Natural killer cell treated with Interleukin-12 subunit alpha and Interleukin-12 subunit beta and Interleukin-15 and Interleukin-18, amount 100 ng/mL, for 72 hours (primary cell): ENCODE results near the gene WDR20. TPM values are rescaled to one million over a fixed set of nuclear protein-coding genes. Genes with fewer than 3 reads are reported as not detected.
"Not testable (repeated sequence)": the region's sequence is repeated elsewhere in the genome, so short reads cannot be mapped to it uniquely, and the experiment has no call there.

Experiments used
- ATAC-seq, 2 donors: fragments of 150-1000 bp; cut with Tn5 transposase in 1 of 2; sonication (Bioruptor Pico), chemical (Tn5 transposase) in 1 of 2; 2 replicates each; pipeline ENCODE4 v1.10.0; 2021
- DNase-seq: peaks from one replicate; pipeline ENCODE4 v3.0.0; 2022; ENCODE audit warnings: low spot score
- H3K27ac Mint-ChIP-seq, 2 donors: 1 replicate in 1 of 2; 2 replicates in 1 of 2; pipeline ENCODE4 v1.8.0; 2022; ENCODE audit warnings: mixed read lengths in 2 of 2, mild to moderate bottlenecking in 1 of 2, moderate library complexity in 1 of 2
- H3K27me3 Mint-ChIP-seq, 2 donors: 1 replicate in 1 of 2; 2 replicates in 1 of 2; pipeline ENCODE4 v1.8.0; 2022; ENCODE audit warnings: mixed read lengths in 2 of 2
- H3K36me3 Mint-ChIP-seq: one replicate; pipeline ENCODE4 v1.8.0; 2022; ENCODE audit warnings: mixed read lengths
- H3K4me1 Mint-ChIP-seq, 2 donors: 1 replicate in 1 of 2; 2 replicates in 1 of 2; pipeline ENCODE4 v1.8.0; 2022; ENCODE audit warnings: low read depth in 2 of 2, mixed read lengths in 2 of 2, mild to moderate bottlenecking in 1 of 2
- H3K4me3 Mint-ChIP-seq: one replicate; pipeline ENCODE4 v1.8.0; 2022; ENCODE audit warnings: mixed read lengths
- H3K9me3 Mint-ChIP-seq: 2 replicates; pipeline ENCODE4 v1.8.0; 2022; ENCODE audit warnings: mixed read lengths
- total RNA-seq, 2 donors: library from RNA; stranded (reverse); gene quantifications; one replicate each; pipeline ENCODE4 v1.2.3, GENCODE V29; 2022

The WDR20 gene
- total RNA-seq, 2 donors from 2014 or later: 44.9 to 59.3 TPM

DNA sequence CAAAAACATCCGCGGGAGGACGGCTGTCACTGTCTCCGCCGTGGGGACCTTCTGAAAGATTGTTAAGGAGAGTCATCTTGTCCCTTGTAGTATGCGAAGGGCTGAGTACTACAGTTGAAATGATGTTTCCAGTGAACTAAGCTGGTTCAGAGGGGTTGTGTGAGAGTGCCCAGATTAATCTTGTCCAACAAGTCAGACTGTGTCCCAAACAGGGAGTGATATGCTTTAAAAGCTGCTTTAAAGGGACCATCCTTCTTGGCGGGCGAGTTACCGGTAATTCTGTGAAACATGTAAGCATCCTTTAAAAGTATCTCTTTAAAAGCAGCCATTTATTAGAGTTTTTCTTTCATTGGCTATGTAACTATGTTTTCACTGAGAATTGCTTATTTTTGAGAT lies 1.1 kb downstream of the WDR20 start:
- Mint-ChIP-seq H3K27me3 (no peaks in the 10 kb centered on the region), H3K9me3 (no peaks in the 10 kb centered on the region), H3K36me3 (peaks cover 6% of the 10 kb centered on the region), H3K4me3 (peak overlapping the region; percentile 90), H3K27ac (peak overlapping the region; percentile 92 to 96), H3K4me1 (peaks cover 25 to 31% of the 10 kb centered on the region in 2 donors)
- DNase-seq (no peak), ATAC-seq (no peak)

DNA sequence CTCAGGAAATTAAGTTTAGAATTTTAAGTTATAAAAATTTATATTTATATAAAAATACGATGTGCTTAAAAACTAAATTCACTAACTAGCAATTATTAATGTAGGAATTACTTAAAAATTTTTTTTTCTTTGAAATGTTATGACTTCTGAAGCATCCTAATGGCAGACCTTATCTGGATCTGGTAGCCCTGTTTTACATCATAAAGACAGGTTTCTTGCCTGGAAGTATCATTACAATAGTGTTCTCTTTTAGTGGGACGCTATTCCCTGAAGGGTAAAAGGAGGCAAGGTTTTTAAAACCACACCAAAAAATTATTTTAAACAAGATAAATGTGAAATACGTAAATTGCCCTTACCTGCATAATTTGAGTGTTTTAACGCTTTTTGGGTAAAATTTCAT lies 2.1 kb downstream of the WDR20 start:
- Mint-ChIP-seq H3K36me3 (peaks cover 6% of the 10 kb centered on the region), H3K27ac (no peak overlapping the region), H3K27me3 (no peaks in the 10 kb centered on the region), H3K9me3 (no peaks in the 10 kb centered on the region), H3K4me3 (no peak overlapping the region), H3K4me1 (peaks cover 35 to 42% of the 10 kb centered on the region in 2 donors)
- DNase-seq (no peak), ATAC-seq (no peak)

DNA sequence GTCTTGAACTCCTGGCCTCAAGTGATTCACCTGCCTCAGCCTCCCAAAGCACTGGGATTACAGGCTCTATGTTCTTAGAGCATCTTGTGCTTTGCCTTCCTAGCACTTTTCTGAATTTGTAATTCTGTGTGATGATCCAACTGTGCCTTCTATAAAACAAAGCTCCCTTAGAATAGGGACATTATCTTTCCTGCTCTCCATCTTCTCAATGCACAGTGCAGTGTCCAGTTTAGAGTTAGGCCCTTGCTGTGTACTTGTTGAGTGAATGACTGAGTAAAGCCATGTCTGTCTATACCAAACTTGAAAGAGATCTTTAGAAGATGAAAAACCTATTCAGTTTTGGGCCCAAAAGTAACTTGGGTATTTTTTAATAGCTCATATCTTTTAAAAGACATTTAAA lies 5.2 kb downstream of the WDR20 start:
- no peak for ATAC-seq
- Mint-ChIP-seq H3K4me3 (no peak overlapping the region), H3K27ac (peak overlapping the region in 1 of 2 donors; percentile 81), H3K27me3 (no peaks in the 10 kb centered on the region), H3K9me3 (no peaks in the 10 kb centered on the region), H3K36me3 (peaks cover 6% of the 10 kb centered on the region), H3K4me1 (peaks cover 39 to 42% of the 10 kb centered on the region in 2 donors)
- DNase-seq: no peak

DNA sequence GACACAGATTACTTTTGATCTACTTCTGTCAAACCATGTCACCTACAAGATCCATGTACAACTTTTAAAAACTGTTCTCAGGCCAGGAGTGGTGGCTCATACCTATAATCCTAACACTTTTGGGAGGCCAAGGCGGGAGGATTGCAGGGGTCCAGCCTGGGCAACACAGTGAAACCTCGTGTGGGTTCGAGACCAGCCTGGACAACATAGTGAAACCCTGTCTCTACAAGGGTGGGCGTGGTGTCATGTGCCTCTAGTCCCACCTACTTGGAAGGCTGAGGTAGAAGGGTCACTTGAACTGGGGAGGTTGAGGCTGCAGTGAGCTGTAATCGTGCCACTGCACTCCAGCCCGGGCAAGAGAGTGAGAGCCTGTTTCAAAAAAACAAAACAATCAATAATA lies 5.7 kb downstream of the WDR20 start:
- ATAC-seq (no peak), DNase-seq (no peak)
- peak overlapping the region in 1 of 2 donors; percentile 81 for H3K27ac Mint-ChIP-seq
- no peaks in the 10 kb centered on the region for H3K9me3 Mint-ChIP-seq
- no peaks in the 10 kb centered on the region for H3K27me3 Mint-ChIP-seq
- H3K36me3 Mint-ChIP-seq: peaks cover 6% of the 10 kb centered on the region
- H3K4me3 Mint-ChIP-seq: no peak overlapping the region
- H3K4me1 Mint-ChIP-seq: peaks cover 39 to 40% of the 10 kb centered on the region in 2 donors

DNA sequence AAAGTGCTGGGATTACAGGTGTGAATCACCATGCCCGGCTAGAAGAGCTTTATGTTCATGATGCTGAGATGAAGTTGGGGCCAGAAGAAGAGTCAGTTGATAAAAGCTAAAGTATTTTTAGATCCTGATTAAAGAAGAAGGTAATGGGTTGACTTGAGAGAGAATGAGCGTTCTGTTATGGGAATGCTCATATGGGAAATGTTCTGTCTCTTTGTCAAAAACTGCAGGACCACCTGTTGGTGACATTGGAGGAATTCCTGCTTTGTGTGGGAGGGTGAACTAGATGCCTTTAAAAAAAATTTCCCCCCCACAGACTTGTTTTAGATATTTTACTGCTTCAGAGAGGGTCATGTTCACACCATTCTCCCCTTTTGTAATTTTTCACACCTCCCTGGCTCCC lies 6.7 kb downstream of the WDR20 start:
- no peak for ATAC-seq
- Mint-ChIP-seq H3K27ac (peak overlapping the region in 1 of 2 donors; percentile 63), H3K4me1 (peaks cover 31 to 33% of the 10 kb centered on the region in 2 donors), H3K4me3 (no peak overlapping the region), H3K9me3 (no peaks in the 10 kb centered on the region), H3K36me3 (peaks cover 6% of the 10 kb centered on the region), H3K27me3 (no peaks in the 10 kb centered on the region)
- no peak for DNase-seq

DNA sequence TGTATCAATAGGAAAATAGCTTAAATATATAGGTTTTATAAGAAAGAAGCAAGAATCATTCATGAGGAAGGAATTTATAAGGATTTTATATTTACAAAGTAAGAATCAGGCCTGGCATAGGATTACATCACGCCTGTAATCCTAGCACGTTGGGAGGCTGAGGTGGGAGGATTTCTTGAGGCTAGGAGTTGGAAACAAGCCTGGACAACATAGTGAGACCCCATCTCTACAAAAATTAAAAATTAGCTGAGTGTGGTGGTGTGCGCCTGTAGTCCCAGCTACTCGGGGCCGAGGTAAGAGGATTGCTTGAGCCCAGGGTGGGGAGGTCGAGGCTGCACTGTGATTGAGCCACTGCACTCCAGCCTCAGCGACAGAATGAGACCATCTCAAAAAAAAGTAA lies 10.4 kb downstream of the WDR20 start:
- ATAC-seq: no peak
- H3K4me1 Mint-ChIP-seq: peaks cover 37 to 42% of the 10 kb centered on the region in 2 donors

DNA sequence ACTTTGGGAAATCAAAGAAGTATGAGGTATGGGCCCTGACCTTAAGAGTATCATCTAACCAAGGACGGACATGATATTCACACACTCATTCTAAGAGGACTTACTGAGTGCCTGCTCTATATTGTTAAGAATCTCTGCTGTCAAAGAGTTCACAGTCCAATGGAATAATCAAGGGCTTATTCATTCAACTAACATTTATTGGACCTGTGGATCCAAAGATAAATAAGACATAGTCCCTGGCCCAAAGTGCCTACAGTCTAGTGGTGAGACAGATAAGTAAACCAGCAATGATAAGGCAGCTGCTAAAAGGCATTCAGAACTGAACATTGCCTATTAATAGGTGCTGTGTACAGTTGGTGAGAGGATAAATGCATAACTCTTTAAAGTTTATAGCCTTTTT lies 11.0 kb downstream of the WDR20 start:
- ATAC-seq (no peak), DNase-seq (no peak)
- no peak overlapping the region for H3K27ac Mint-ChIP-seq
- no peak overlapping the region for H3K4me3 Mint-ChIP-seq
- H3K27me3 Mint-ChIP-seq: no peaks in the 10 kb centered on the region
- H3K4me1 Mint-ChIP-seq: peaks cover 34 to 41% of the 10 kb centered on the region in 2 donors
- H3K9me3 Mint-ChIP-seq: no peaks in the 10 kb centered on the region
- H3K36me3 Mint-ChIP-seq: peaks cover 5% of the 10 kb centered on the region

More for the DNA sequence above, 10.4 kb downstream of the WDR20 start:
- Mint-ChIP-seq H3K36me3 (peaks cover 7% of the 10 kb centered on the region), H3K27ac (no peak overlapping the region), H3K4me3 (no peak overlapping the region), H3K27me3 (no peaks in the 10 kb centered on the region), H3K9me3 (no peaks in the 10 kb centered on the region)
- no peak for DNase-seq

DNA sequence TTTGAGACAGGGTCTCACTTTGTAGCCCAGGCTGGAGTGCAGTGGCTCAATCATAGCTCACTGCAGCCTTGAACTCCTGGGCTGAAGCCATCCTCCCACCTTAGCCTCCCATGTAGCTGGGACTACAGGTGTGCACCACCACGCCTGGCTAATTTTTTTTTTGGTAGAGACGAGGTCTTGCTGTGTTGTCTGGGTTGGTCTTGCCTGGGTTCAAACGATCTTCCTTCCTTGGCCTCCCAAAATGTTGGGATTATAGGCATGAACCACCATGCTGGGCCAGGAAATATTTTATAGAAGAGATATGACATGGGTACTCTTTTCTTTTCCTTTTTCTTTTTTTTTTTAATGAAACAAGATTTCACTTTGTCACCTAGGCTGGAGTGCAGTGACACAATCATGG lies 11.7 kb downstream of the WDR20 start:
- not testable (repeated sequence) for H3K36me3 Mint-ChIP-seq, H3K27me3 Mint-ChIP-seq, H3K9me3 Mint-ChIP-seq, H3K4me3 Mint-ChIP-seq, H3K27ac Mint-ChIP-seq, ATAC-seq, DNase-seq
- H3K4me1 Mint-ChIP-seq: peaks cover 28 to 34% of the 10 kb centered on the region in 2 donors

DNA sequence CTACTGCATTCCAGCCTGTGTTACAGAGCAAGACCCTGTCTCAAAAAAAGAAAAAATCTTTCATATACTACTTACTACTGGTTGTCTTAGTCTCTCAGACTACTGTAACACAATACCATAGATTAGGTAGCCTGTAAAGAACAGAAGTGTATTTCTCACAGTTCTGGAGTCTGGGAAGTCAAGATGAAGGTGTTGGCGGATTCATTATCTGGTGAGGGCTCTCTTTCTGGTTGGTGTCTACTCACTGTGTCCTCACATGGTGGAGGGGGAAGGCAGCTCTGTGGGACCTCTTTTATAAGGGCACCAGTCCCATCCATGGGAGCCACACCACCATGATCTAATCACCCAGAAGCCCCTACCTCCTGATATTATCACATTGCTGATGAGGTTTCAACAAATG lies 14.4 kb downstream of the WDR20 start:
- Mint-ChIP-seq H3K27ac (no peak overlapping the region), H3K4me3 (no peak overlapping the region), H3K4me1 (peaks cover 29 to 34% of the 10 kb centered on the region in 2 donors), H3K36me3 (peaks cover 5% of the 10 kb centered on the region), H3K9me3 (no peaks in the 10 kb centered on the region), H3K27me3 (no peaks in the 10 kb centered on the region)
- no peak for DNase-seq
- ATAC-seq: no peak

DNA sequence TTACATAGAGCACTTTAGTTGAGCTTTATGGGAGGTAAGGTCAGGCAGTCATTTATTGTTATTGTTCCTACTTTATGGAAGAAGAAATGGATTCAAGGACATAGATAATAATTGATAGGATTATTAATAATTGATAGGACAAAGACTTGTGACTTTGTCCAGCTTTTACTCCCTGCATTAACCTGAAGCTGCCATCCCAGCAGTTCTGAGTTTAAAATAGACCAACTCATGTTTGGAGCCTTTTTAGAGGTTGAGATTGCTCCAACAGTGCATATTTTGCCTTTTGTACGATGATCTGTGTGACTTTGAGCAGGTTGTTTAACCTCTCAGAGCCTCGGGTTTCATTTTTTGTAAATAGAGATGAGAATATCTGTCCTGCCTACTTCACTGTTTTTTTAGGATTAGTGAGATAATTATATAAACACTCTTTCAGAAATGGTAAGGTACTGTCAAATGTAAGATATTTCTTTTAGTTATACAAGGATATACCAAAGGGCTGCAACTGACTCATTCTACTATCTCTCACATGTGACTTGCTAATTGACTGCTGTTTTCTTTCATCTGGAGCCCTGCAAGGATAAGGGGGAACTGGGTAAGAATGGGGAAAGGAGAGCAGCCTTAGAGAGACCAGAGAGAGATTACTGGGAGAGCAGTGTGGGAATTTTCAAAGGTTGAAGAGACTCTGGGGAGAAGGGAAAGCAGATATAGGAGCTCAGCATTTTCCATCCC lies 15.3 kb downstream of the WDR20 start:
- Mint-ChIP-seq H3K27ac (peak overlapping the region in 1 of 2 donors; percentile 16), H3K4me1 (peaks cover 33 to 34% of the 10 kb centered on the region in 2 donors)

DNA sequence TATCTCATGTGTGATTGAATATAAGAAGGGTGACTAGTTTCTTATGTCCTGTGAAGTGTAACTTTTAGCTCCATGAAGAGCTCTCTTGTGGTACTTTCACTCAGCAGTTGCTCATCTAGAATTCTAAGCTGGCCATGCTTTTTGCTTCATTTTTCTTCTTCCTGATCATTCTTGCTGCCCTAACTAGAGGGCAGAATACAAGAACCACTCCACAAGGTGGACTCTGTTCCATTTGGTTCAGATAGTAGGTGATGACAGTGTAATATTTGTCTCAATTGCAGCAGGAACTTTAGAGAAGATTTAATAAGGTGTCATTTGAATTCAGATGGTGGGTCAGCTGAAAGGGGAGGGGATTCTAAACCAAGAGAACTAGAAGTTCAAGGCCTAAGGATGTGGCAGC lies 17.6 kb downstream of the WDR20 start:
- H3K36me3 Mint-ChIP-seq: peaks cover 5% of the 10 kb centered on the region
- H3K27ac Mint-ChIP-seq: peak overlapping the region in 1 of 2 donors; percentile 20
- ATAC-seq (no peak), DNase-seq (no peak)
- H3K9me3 Mint-ChIP-seq: no peaks in the 10 kb centered on the region
- no peak overlapping the region for H3K4me3 Mint-ChIP-seq
- H3K4me1 Mint-ChIP-seq: peaks cover 40 to 41% of the 10 kb centered on the region in 2 donors
- no peaks in the 10 kb centered on the region for H3K27me3 Mint-ChIP-seq

More for the DNA sequence above, 15.3 kb downstream of the WDR20 start:
- no peak for ATAC-seq
- Mint-ChIP-seq H3K27me3 (no peaks in the 10 kb centered on the region), H3K9me3 (no peaks in the 10 kb centered on the region), H3K36me3 (peaks cover 5% of the 10 kb centered on the region), H3K4me3 (no peak overlapping the region)
- DNase-seq: no peak

DNA sequence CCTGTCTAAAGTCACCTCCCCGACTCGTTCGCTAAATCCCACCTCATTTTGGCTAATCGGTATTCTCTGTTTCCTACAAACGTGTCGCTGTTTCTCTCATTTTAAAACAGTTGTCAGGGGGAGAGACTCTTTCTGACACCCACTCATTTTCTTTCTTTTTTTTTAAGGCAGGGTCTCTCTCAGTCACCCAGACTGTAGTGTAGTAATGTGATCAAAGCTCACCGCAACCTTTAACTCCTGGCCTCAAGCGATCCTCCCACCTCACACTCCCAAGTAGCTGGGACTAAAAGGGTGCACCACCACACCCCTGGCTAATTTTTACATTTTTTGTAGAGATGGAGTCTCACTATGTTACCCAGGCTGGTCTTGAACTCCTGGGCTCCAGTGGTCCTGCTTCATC lies 19.1 kb downstream of the WDR20 start:
- ATAC-seq: no peak
- no peaks in the 10 kb centered on the region for H3K9me3 Mint-ChIP-seq

DNA sequence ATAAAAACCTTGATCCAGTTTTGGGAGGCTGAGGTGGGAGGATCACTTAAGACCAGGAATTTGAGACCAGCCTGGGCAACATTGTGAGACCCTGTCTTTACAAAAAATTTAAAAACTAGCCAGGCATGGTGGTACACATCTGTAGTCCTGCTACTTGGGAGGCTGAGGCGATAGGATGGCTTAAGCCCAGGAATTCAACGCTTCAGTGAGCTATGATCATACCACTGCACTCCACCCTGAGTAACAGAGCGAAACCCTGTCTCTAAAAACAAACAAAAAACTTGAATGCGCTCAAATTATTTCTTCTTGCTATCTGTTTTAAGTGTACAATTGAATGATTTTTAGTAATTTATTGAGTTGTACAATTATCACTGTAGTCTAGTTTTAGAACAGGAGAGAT lies 20.1 kb downstream of the WDR20 start:
- Mint-ChIP-seq H3K36me3 (peaks cover 6% of the 10 kb centered on the region), H3K4me3 (no peak overlapping the region), H3K9me3 (no peaks in the 10 kb centered on the region), H3K27ac (no peak overlapping the region), H3K4me1 (peaks cover 47% of the 10 kb centered on the region in 2 donors), H3K27me3 (no peaks in the 10 kb centered on the region)
- DNase-seq (no peak), ATAC-seq (no peak)

More for the DNA sequence above, 19.1 kb downstream of the WDR20 start:
- Mint-ChIP-seq H3K36me3 (peaks cover 1% of the 10 kb centered on the region), H3K4me1 (peaks cover 41 to 45% of the 10 kb centered on the region in 2 donors), H3K4me3 (no peak overlapping the region), H3K27ac (peak overlapping the region in 1 of 2 donors; percentile 47), H3K27me3 (no peaks in the 10 kb centered on the region)
- DNase-seq: no peak

DNA sequence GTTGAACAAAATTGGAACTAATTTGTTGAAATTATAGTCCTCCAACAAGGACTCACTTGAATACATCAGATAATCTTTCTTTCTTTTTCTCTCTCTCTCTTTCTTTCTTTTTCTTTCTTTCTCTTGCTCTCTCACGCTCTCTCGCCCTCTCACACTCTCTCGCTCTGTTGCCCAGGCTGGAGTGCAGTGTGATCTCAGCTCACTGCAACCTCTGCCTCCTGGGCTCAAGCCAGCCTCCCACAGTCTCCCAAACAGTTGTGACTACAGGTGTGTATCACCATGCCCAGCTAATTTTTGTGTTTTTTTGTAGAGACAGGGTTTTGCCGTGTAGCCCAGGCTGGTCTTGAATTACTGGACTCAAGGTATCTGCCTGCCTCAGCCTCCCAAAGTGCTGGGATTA lies 22.8 kb downstream of the WDR20 start:
- peaks cover 6% of the 10 kb centered on the region for H3K36me3 Mint-ChIP-seq
- no peak overlapping the region for H3K27ac Mint-ChIP-seq
- H3K9me3 Mint-ChIP-seq: no peaks in the 10 kb centered on the region
- DNase-seq: no peak
- no peak overlapping the region for H3K4me3 Mint-ChIP-seq
- no peak for ATAC-seq
- H3K27me3 Mint-ChIP-seq: no peaks in the 10 kb centered on the region
- H3K4me1 Mint-ChIP-seq: peaks cover 52 to 54% of the 10 kb centered on the region in 2 donors
